H9 (cell line): Measurements from ENCODE around the gene FAM110C. TPM values are rescaled to one million over a fixed set of nuclear protein-coding genes. Genes with fewer than 3 reads are reported as not detected.

ENCODE experiments used
- DNase-seq: peaks from one replicate; pipeline ENCODE4 v3.0.0-alpha.2; 2017
- H2AFZ ChIP-seq: one replicate; pipeline ENCODE4 v1.6.1; 2013; ENCODE audit warnings: mild to moderate bottlenecking, low read length, control low read depth, moderate library complexity
- H2AK5ac ChIP-seq: 2 replicates; pipeline ENCODE4 v1.6.1; 2013; ENCODE audit warnings: low read length, control low read depth, mixed read lengths; ENCODE audit not compliant: insufficient read length
- H2BK120ac ChIP-seq: one replicate; pipeline ENCODE4 v1.6.1; 2013; ENCODE audit warnings: low read depth, mild to moderate bottlenecking, low read length, control low read depth, inconsistent platforms; ENCODE audit not compliant: poor library complexity, severe bottlenecking
- H2BK12ac ChIP-seq: 2 replicates; pipeline ENCODE4 v1.6.1; 2013; ENCODE audit warnings: low read length, control low read depth, mixed read lengths, low read depth; ENCODE audit not compliant: insufficient read length
- H2BK15ac ChIP-seq: 2 replicates; pipeline ENCODE4 v1.6.1; 2013; ENCODE audit warnings: low read depth, low read length, control low read depth
- H2BK20ac ChIP-seq: one replicate; pipeline ENCODE4 v1.6.1; 2013; ENCODE audit warnings: low read depth, mild to moderate bottlenecking, low read length, control low read depth, inconsistent platforms; ENCODE audit not compliant: poor library complexity, severe bottlenecking
- H2BK5ac ChIP-seq: 2 replicates; pipeline ENCODE4 v1.6.1; 2013; ENCODE audit warnings: low read length, control low read depth, mixed read lengths; ENCODE audit not compliant: insufficient read length
- H3K14ac ChIP-seq: 2 replicates; pipeline ENCODE4 v1.6.1; 2013; ENCODE audit warnings: low read length, control low read depth; ENCODE audit not compliant: insufficient read depth
- H3K18ac ChIP-seq: 2 replicates; pipeline ENCODE4 v1.6.1; 2013; ENCODE audit warnings: low read depth, mild to moderate bottlenecking, mixed read lengths, low read length, control low read depth; ENCODE audit not compliant: insufficient read length
- H3K23ac ChIP-seq: 2 replicates; pipeline ENCODE4 v1.6.1; 2013; ENCODE audit warnings: low read length, control low read depth, mixed read lengths, low read depth; ENCODE audit not compliant: insufficient read length
- H3K23me2 ChIP-seq: 2 replicates; pipeline ENCODE4 v1.6.1; 2013; ENCODE audit warnings: low read depth, mild to moderate bottlenecking, mixed read lengths, low read length, control low read depth; ENCODE audit not compliant: insufficient read length, poor library complexity, severe bottlenecking
- H3K27ac ChIP-seq: 2 replicates; pipeline ENCODE4 v1.5.1; 2013; ENCODE audit warnings: low read length, control low read depth, mixed read lengths, low read depth; ENCODE audit not compliant: insufficient read length
- H3K27me3 ChIP-seq: 2 replicates; pipeline ENCODE4 v1.6.1; 2013; ENCODE audit warnings: low read length, control low read depth, inconsistent platforms; ENCODE audit not compliant: insufficient read depth
- H3K4ac ChIP-seq: 2 replicates; pipeline ENCODE4 v1.6.1; 2013; ENCODE audit warnings: low read depth, mild to moderate bottlenecking, control low read depth, inconsistent platforms, low read length, moderate library complexity
- H3K4me1 ChIP-seq: 2 replicates; pipeline ENCODE4 v1.6.1; 2013; ENCODE audit warnings: low read length, control low read depth, inconsistent platforms; ENCODE audit not compliant: insufficient read depth
- H3K4me2 ChIP-seq: 2 replicates; pipeline ENCODE4 v1.6.1; 2013; ENCODE audit warnings: low read length, control low read depth, mixed read lengths; ENCODE audit not compliant: insufficient read length, insufficient read depth
- H3K56ac ChIP-seq: 2 replicates; pipeline ENCODE4 v1.6.1; 2013; ENCODE audit warnings: low read depth, mild to moderate bottlenecking, mixed read lengths, low read length, control low read depth; ENCODE audit not compliant: insufficient read length
- H3K79me1 ChIP-seq: 2 replicates; pipeline ENCODE4 v1.6.1; 2013; ENCODE audit warnings: low read depth, mild to moderate bottlenecking, moderate library complexity, low read length, control low read depth, inconsistent platforms; ENCODE audit not compliant: insufficient read depth, poor library complexity, severe bottlenecking
- H3K79me2 ChIP-seq: 2 replicates; pipeline ENCODE4 v1.6.1; 2013; ENCODE audit warnings: low read length, control low read depth, inconsistent platforms; ENCODE audit not compliant: insufficient read depth
- H3K9ac ChIP-seq: 2 replicates; pipeline ENCODE4 v1.6.1; 2013; ENCODE audit warnings: low read length, control low read depth, mixed read lengths; ENCODE audit not compliant: insufficient read length; ENCODE audit errors: extremely low read depth
- H3K9me3 ChIP-seq: one replicate; pipeline ENCODE4 v1.6.1; 2013; ENCODE audit warnings: low read depth, low read length, inconsistent platforms; ENCODE audit not compliant: control insufficient read depth
- H3T11ph ChIP-seq: one replicate; pipeline ENCODE4 v1.6.1; 2013; ENCODE audit warnings: mild to moderate bottlenecking, low read length, control low read depth, inconsistent platforms
- H4K20me1 ChIP-seq: one replicate; pipeline ENCODE4 v1.6.1; 2013; ENCODE audit not compliant: control insufficient read depth, insufficient read length, insufficient read depth
- H4K5ac ChIP-seq: 2 replicates; pipeline ENCODE4 v1.6.1; 2013; ENCODE audit warnings: low read depth, mild to moderate bottlenecking, mixed read lengths, low read length, control low read depth; ENCODE audit not compliant: insufficient read length
- H4K8ac ChIP-seq: replicated peaks from 2 replicates; pipeline ENCODE4 v1.6.1; 2013; ENCODE audit warnings: low read length, control low read depth, mixed read lengths, low read depth; ENCODE audit not compliant: insufficient read length
- H4K91ac ChIP-seq: 2 replicates; pipeline ENCODE4 v1.6.1; 2013; ENCODE audit warnings: low read depth, mild to moderate bottlenecking, moderate library complexity, mixed read lengths, low read length, control low read depth; ENCODE audit not compliant: insufficient read length
- H3K27ac Mint-ChIP-seq, 3 experiments: 2 replicates in 2 of 3; 3 replicates in 1 of 3; pipeline ENCODE4 v1.8.0; 2020 to 2021; ENCODE audit warnings: mixed read lengths in 3 of 3, mild to moderate bottlenecking in 1 of 3, moderate library complexity in 1 of 3
- H3K27me3 Mint-ChIP-seq: 2 replicates; pipeline ENCODE4 v1.8.0; 2021; ENCODE audit warnings: low read depth, mild to moderate bottlenecking, moderate library complexity, mixed read lengths
- H3K36me3 Mint-ChIP-seq, 3 experiments: 2 replicates in 2 of 3; 3 replicates in 1 of 3; pipeline ENCODE4 v1.8.0; 2020 to 2021; ENCODE audit warnings: low read depth in 3 of 3, mixed read lengths in 3 of 3; ENCODE audit not compliant: insufficient read depth in 1 of 3
- H3K4me1 Mint-ChIP-seq, 2 experiments: 2 replicates each; pipeline ENCODE4 v1.8.0; 2020; ENCODE audit warnings: mixed read lengths in 2 of 2
- H3K4me3 Mint-ChIP-seq, 2 experiments: 2 replicates in 1 of 2; 3 replicates in 1 of 2; pipeline ENCODE4 v1.8.0; 2020 to 2021; ENCODE audit warnings: mild to moderate bottlenecking in 2 of 2, mixed read lengths in 2 of 2, moderate library complexity in 1 of 2
- H3K9me3 Mint-ChIP-seq, 2 experiments: 2 replicates in 1 of 2; 3 replicates in 1 of 2; pipeline ENCODE4 v1.8.0; 2020; ENCODE audit warnings: mild to moderate bottlenecking in 2 of 2, mixed read lengths in 2 of 2, moderate library complexity in 1 of 2
- WGBS: extraction: QIAGEN DNeasy Blood & Tissue Kit; methylation state at CpG from one replicate; pipeline ENCODE4 v1.1.7; 2013; ENCODE audit warnings: missing lambda C conversion rate, low lambda C conversion rate, mixed read lengths; ENCODE audit not compliant: insufficient read length; ENCODE audit errors: extremely low coverage; 5-methylcytosine and 5-hydroxymethylcytosine counted together
- total RNA-seq: library from RNA; stranded (reverse); gene quantifications from 2 replicates; pipeline ENCODE4 v1.2.1, GENCODE V29; 2021
- TF ChIP-seq, protein P1 (sequence below): fragments of 200-600 bp; sonication (generic); conservative IDR thresholded peaks from 3 replicates; pipeline ENCODE4 v1.8.0; 2021; ENCODE audit warnings: antibody characterized with exemption, mild to moderate bottlenecking

The FAM110C gene
- total RNA-seq, 1 experiment from 2014 or later, result 3.4 TPM

DNA sequence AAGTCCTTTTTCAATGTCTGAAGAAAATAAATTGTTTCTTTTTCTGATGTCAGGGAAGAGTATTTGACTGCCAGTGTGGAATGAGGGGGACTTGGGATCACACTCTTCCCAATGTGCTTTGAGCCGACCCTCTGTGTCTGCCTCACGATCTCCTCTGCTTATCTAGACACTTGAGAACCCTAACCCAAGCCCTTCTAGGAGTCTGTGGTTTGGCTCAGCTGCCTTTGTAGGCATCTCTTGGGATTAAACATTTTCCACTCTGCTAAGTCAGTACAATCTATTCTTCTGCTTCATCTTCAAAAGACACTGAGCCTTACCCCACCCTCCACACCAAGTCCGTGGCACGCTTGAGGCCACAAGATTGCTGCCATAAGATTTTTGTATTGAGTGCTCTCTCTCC is 19.4 kb downstream of the FAM110C start:
- no peaks in the 10 kb centered on the region for H3K27me3 ChIP-seq
- no peak overlapping the region for H2AFZ ChIP-seq
- peaks cover 2% of the 10 kb centered on the region for H3K27me3 Mint-ChIP-seq
- no peak overlapping the region for H2BK5ac ChIP-seq
- no CpG with 5 or more reads among the region's 4 CpGs for WGBS
- H3K23me2 ChIP-seq, result no peaks in the 10 kb centered on the region
- no peaks in the 10 kb centered on the region for H4K20me1 ChIP-seq
- H2BK12ac ChIP-seq, result no peak overlapping the region
- no peaks in the 10 kb centered on the region for H3K9me3 ChIP-seq
- H2BK15ac ChIP-seq, result no peak overlapping the region
- no peak overlapping the region for H4K5ac ChIP-seq
- no peak overlapping the region for H4K8ac ChIP-seq
- DNase-seq, result no peak
- peaks cover 0 to 2% of the 10 kb centered on the region in 2 experiments; a peak in 2 of 5 replicates for H3K9me3 Mint-ChIP-seq
- H3K4me1 ChIP-seq, result no peaks in the 10 kb centered on the region
- no peak overlapping the region for H3K4ac ChIP-seq
- H3K4me3 Mint-ChIP-seq, result no peak overlapping the region
- no peak overlapping the region for H4K91ac ChIP-seq
- peaks cover 0 to 3% (median 0%) of the 10 kb centered on the region in 3 experiments; a peak in 1 of 7 replicates for H3K36me3 Mint-ChIP-seq
- no peaks in the 10 kb centered on the region for H3K4me1 Mint-ChIP-seq
- H3K14ac ChIP-seq, result no peak overlapping the region
- no peak overlapping the region for H3K27ac ChIP-seq
- H2BK20ac ChIP-seq, result no peak overlapping the region
- H3K9ac ChIP-seq, result no peak overlapping the region
- no peak overlapping the region for H3K23ac ChIP-seq
- no peak overlapping the region for H2AK5ac ChIP-seq
- no peak overlapping the region for H3K56ac ChIP-seq
- no peak overlapping the region for H3K27ac Mint-ChIP-seq
- H3K18ac ChIP-seq, result no peak overlapping the region
- no peaks in the 10 kb centered on the region for H3K79me2 ChIP-seq
- no peak overlapping the region for H3K4me2 ChIP-seq
- TF ChIP-seq, protein P1, sequence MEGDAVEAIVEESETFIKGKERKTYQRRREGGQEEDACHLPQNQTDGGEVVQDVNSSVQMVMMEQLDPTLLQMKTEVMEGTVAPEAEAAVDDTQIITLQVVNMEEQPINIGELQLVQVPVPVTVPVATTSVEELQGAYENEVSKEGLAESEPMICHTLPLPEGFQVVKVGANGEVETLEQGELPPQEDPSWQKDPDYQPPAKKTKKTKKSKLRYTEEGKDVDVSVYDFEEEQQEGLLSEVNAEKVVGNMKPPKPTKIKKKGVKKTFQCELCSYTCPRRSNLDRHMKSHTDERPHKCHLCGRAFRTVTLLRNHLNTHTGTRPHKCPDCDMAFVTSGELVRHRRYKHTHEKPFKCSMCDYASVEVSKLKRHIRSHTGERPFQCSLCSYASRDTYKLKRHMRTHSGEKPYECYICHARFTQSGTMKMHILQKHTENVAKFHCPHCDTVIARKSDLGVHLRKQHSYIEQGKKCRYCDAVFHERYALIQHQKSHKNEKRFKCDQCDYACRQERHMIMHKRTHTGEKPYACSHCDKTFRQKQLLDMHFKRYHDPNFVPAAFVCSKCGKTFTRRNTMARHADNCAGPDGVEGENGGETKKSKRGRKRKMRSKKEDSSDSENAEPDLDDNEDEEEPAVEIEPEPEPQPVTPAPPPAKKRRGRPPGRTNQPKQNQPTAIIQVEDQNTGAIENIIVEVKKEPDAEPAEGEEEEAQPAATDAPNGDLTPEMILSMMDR, result no peak
- no peak overlapping the region for H3T11ph ChIP-seq
- no peak overlapping the region for H2BK120ac ChIP-seq
- H3K79me1 ChIP-seq, result no peaks in the 10 kb centered on the region
